ENCODE data around the gene ADSS1.

- TF ChIP-seq EP300 (IDR thresholded peaks at IDR 0.05) = no peak
- no peak for TF ChIP-seq CTCF (IDR thresholded peaks at IDR 0.05)
- TF ChIP-seq POLR2A (IDR thresholded peaks at IDR 0.05) = no peak
Measured at GRCh38 chr14:104702106-104702505, 21.9 kb upstream of the ADSS1 start.
